Breast epithelium (tissue), 3 donors: ENCODE measurements around the gene TNS3.

Experiments
- CTCF ChIP-seq, 3 donors: fragments of 450-650 bp; IDR thresholded peaks; one replicate each; pipeline ENCODE4 v1.5.1; 2016 to 2017; ENCODE audit warnings: antibody characterized with exemption in 3 of 3, mild to moderate bottlenecking in 3 of 3, moderate library complexity in 3 of 3
- POLR2A ChIP-seq: fragments of 450-650 bp; IDR thresholded peaks from one replicate; pipeline ENCODE4 v1.6.1; 2016; ENCODE audit warnings: antibody characterized with exemption, mild to moderate bottlenecking, moderate library complexity

- TF ChIP-seq CTCF (IDR thresholded peaks at IDR 0.05) = no peak
- no peak for TF ChIP-seq POLR2A
Measured at GRCh38 chr7:47387506-47387905, 194.4 kb downstream of the TNS3 start.
